ENCODE data around the gene ERMAP. TPM values are rescaled to one million over a fixed set of nuclear protein-coding genes. Genes with fewer than 3 reads are reported as not detected.

The ERMAP gene
- total and polyA plus RNA-seq, 10 of the 15 experiments (the other 5 are each of a cell fraction or from before 2014, with no cell fraction given), result 1.4 to 6.8 (median 4.1) TPM

DNA sequence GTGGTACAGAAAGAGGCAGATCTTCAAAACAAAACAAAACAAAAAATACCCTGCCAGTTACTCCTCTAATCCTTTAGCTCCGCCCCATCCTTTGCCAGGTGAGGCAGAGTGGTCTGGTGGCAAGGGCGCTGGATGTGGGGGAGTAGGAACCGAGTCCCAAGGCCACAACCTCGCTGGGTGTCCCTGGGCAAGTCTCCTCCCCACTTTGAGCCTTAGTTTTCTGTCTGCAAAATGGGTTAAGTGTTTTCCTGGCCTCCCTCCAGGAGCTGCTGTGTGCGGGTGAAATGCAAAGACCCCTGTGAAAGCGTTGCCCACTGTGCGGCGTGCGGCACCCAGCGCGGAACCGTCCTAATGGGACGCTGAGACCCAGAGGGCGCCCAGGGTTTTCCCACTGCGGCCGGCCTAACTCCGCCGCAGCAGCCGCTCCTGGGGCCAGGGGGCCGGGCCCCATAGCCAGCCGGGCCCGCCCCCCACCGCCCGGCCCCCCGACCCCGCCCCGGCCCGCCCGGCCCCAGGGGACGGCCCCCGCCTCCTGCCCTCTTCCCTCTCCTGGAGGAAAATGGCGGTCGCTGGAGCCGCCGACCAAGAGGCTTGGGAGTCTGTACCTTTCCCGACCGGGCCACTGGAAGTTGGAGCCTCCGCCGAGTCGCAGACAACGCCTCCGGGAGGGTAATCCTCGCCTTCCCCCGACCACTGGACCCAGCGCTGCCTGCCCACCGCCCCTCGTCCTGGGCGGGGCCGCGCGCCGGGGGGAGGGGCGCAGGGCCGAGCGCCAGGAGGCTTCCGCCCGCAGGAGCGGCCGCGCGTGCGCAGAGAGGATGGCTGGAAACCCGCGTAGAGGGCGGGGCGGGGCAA, at the start of gene ERMAP, which contains the start of gene SVBP (continued):
- peak; percentile 67; the same call in 1 of the 2 replicates for TF ChIP-seq GATAD2B (conservative IDR thresholded peaks at IDR 0.05; ENCODE audit: low read depth)
- TF ChIP-seq IRF5 (IDR thresholded peaks at IDR 0.05; ENCODE audit: borderline replicate concordance), result no peak
- peak; percentile 94 for TF ChIP-seq IKZF1 (conservative IDR thresholded peaks at IDR 0.05)
- no peak for TF ChIP-seq USF2 (IDR thresholded peaks at IDR 0.05; ENCODE audit: borderline replicate concordance, low read depth, low read length)
- no peak for TF ChIP-seq SIX5 (IDR thresholded peaks at IDR 0.05; ENCODE audit: low read depth, low read length, severe bottlenecking)
- 0 out of 3 replicates have a peak, but pooled peaks of 1 of the 2 experiments have one; percentile 13 for TF ChIP-seq EGR1 (IDR thresholded peaks at IDR 0.05; ENCODE audit: borderline replicate concordance in 1 of 2, low read depth in 2 of 2, low read length in 2 of 2)
- TF ChIP-seq IRF4 (IDR thresholded peaks at IDR 0.05; ENCODE audit: low read depth, low read length), result no peak
- TF ChIP-seq RBBP5 (conservative IDR thresholded peaks at IDR 0.05), result no peak
- TF ChIP-seq POU2F2 (IDR thresholded peaks at IDR 0.05; ENCODE audit: borderline replicate concordance, low read depth, low read length), result 0 out of 3 replicates have a peak, but pooled peaks have one; percentile 6
- TF ChIP-seq, protein P1, sequence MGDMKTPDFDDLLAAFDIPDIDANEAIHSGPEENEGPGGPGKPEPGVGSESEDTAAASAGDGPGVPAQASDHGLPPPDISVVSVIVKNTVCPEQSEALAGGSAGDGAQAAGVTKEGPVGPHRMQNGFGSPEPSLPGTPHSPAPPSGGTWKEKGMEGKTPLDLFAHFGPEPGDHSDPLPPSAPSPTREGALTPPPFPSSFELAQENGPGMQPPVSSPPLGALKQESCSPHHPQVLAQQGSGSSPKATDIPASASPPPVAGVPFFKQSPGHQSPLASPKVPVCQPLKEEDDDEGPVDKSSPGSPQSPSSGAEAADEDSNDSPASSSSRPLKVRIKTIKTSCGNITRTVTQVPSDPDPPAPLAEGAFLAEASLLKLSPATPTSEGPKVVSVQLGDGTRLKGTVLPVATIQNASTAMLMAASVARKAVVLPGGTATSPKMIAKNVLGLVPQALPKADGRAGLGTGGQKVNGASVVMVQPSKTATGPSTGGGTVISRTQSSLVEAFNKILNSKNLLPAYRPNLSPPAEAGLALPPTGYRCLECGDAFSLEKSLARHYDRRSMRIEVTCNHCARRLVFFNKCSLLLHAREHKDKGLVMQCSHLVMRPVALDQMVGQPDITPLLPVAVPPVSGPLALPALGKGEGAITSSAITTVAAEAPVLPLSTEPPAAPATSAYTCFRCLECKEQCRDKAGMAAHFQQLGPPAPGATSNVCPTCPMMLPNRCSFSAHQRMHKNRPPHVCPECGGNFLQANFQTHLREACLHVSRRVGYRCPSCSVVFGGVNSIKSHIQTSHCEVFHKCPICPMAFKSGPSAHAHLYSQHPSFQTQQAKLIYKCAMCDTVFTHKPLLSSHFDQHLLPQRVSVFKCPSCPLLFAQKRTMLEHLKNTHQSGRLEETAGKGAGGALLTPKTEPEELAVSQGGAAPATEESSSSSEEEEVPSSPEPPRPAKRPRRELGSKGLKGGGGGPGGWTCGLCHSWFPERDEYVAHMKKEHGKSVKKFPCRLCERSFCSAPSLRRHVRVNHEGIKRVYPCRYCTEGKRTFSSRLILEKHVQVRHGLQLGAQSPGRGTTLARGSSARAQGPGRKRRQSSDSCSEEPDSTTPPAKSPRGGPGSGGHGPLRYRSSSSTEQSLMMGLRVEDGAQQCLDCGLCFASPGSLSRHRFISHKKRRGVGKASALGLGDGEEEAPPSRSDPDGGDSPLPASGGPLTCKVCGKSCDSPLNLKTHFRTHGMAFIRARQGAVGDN (IDR thresholded peaks at IDR 0.05), result no peak
- no peak for TF ChIP-seq ZZZ3 (IDR thresholded peaks at IDR 0.05; ENCODE audit: control insufficient read depth, insufficient read length, low read depth)
- peak; percentile 61 for TF ChIP-seq SP1 (IDR thresholded peaks at IDR 0.05; ENCODE audit: low read depth, low read length)
- no peak for TF ChIP-seq ZNF24 (IDR thresholded peaks at IDR 0.05)
- TF ChIP-seq EZH2 (IDR thresholded peaks at IDR 0.05; ENCODE audit: borderline replicate concordance, control insufficient read depth, low read depth, low read length), result no peak
- no peak; the same call in 1 of the 2 replicates for TF ChIP-seq SMARCA5 (IDR thresholded peaks at IDR 0.05)
- no peak for TF ChIP-seq NFYB (IDR thresholded peaks at IDR 0.05; ENCODE audit: insufficient read depth, low read depth, low read length)
- TF ChIP-seq, protein P2, sequence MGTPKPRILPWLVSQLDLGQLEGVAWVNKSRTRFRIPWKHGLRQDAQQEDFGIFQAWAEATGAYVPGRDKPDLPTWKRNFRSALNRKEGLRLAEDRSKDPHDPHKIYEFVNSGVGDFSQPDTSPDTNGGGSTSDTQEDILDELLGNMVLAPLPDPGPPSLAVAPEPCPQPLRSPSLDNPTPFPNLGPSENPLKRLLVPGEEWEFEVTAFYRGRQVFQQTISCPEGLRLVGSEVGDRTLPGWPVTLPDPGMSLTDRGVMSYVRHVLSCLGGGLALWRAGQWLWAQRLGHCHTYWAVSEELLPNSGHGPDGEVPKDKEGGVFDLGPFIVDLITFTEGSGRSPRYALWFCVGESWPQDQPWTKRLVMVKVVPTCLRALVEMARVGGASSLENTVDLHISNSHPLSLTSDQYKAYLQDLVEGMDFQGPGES (IDR thresholded peaks at IDR 0.05), result no peak
- TF ChIP-seq CHD1 (IDR thresholded peaks at IDR 0.05; ENCODE audit: low read depth, low read length), result no peak
- no peak for TF ChIP-seq HDAC6 (IDR thresholded peaks at IDR 0.05; ENCODE audit: unreplicated experiment)
- TF ChIP-seq BACH1 (IDR thresholded peaks at IDR 0.05; ENCODE audit: borderline replicate concordance), result peak; percentile 59; the same call in 1 of the 2 replicates
- TF ChIP-seq PML (IDR thresholded peaks at IDR 0.05; ENCODE audit: low read length), result peak; percentile 53; the same call in 1 of the 2 replicates
